Measurements from ENCODE around the gene TNFAIP1. TPM values are rescaled to one million over a fixed set of nuclear protein-coding genes. Genes with fewer than 3 reads are reported as not detected.

TNFAIP1 gene
- polyA plus RNA-seq, 1 experiment, result 51.2 TPM

DNA sequence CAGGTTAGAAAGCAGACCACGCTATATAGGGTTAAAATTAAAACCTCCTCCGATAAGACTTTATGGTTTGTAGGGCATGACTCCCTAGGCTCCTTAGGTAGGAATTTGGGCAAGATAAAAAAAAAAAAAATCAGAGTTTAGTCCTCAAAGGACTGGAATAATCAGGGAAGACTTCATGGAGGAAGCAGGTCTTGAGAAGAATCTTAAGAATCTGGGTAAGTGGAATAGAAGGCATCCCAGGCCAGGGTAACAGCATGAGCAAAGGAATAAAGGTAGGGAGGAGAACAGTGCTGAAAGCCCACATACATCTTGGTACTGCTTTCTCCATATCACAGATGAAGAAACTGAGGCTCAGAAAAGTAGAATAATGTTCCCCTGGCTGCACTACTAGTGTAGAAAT lies 55.0 kb downstream of the TNFAIP1 start:
- H3K27ac ChIP-seq (ENCODE audit: low read depth, low read length), result no peak overlapping the region
- ChIA-PET POLR2A (interaction anchor here (0.7 kb wide), 1 partner anchor 350 kb away, joined by 3 read pairs; no protein-coding TSS in a partner anchor), CTCF (no interaction called here)
- H3K27me3 ChIP-seq (ENCODE audit: control insufficient read depth, insufficient read depth, low read length), result no peaks in the 10 kb centered on the region
- no peak overlapping the region for H3K4me3 ChIP-seq (ENCODE audit: low read depth, low read length)
- TF ChIP-seq, protein P1, sequence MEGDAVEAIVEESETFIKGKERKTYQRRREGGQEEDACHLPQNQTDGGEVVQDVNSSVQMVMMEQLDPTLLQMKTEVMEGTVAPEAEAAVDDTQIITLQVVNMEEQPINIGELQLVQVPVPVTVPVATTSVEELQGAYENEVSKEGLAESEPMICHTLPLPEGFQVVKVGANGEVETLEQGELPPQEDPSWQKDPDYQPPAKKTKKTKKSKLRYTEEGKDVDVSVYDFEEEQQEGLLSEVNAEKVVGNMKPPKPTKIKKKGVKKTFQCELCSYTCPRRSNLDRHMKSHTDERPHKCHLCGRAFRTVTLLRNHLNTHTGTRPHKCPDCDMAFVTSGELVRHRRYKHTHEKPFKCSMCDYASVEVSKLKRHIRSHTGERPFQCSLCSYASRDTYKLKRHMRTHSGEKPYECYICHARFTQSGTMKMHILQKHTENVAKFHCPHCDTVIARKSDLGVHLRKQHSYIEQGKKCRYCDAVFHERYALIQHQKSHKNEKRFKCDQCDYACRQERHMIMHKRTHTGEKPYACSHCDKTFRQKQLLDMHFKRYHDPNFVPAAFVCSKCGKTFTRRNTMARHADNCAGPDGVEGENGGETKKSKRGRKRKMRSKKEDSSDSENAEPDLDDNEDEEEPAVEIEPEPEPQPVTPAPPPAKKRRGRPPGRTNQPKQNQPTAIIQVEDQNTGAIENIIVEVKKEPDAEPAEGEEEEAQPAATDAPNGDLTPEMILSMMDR (IDR thresholded peaks at IDR 0.05; ENCODE audit: low read depth, low read length), result no peak
- H3K9me3 ChIP-seq (ENCODE audit: control insufficient read depth, insufficient read depth, low read length), result no peaks in the 10 kb centered on the region
- DNase-seq (ENCODE audit: low read depth, low spot score), result no peak

- TF ChIP-seq, protein P1 (IDR thresholded peaks at IDR 0.05; ENCODE audit: low read depth, low read length), result no peak
- H3K27ac ChIP-seq (ENCODE audit: low read depth, low read length), result no peak overlapping the region
- H3K4me3 ChIP-seq (ENCODE audit: low read depth, low read length), result no peak overlapping the region
- no peaks in the 10 kb centered on the region for H3K9me3 ChIP-seq (ENCODE audit: control insufficient read depth, insufficient read depth, low read length)
- ChIA-PET POLR2A (interaction anchor here (0.7 kb wide), 1 partner anchor 350 kb away, joined by 3 read pairs; no protein-coding TSS in a partner anchor), CTCF (interaction anchor here (0.6 kb wide), 1 partner anchor 497 kb away, joined by 5 read pairs; no protein-coding TSS in a partner anchor)
- DNase-seq (ENCODE audit: low read depth, low spot score), result no peak
- H3K27me3 ChIP-seq (ENCODE audit: control insufficient read depth, insufficient read depth, low read length), result no peaks in the 10 kb centered on the region
These were observed 55.4 kb downstream of the TNFAIP1 start for GRCh38 chr17:28390984-28391383.

DNA sequence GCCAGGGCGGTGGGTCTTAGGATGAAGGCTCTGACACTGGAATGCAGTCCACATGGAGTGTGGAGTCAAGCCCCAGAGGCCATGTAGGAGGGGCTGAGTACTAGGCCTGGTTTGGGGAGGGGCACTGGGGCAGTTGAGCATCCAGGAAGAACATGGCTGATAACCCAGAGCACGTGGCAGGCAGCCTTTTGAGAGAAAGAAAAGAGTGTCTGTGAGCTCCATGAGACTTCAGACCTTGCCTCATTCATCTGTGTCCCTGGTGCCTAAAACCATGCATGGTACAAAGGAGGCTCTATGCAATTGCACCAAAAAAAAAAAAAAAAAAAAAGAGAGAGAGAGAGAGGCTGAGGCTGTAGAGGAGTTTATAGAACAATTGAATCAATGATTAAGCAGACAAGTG lies 55.8 kb downstream of the TNFAIP1 start:
- H3K27ac ChIP-seq (ENCODE audit: low read depth, low read length), result no peak overlapping the region
- DNase-seq (ENCODE audit: low read depth, low spot score), result no peak
- H3K9me3 ChIP-seq (ENCODE audit: control insufficient read depth, insufficient read depth, low read length), result no peaks in the 10 kb centered on the region
- ChIA-PET POLR2A (interaction anchor here (0.7 kb wide), 1 partner anchor 81 kb away, joined by 9 read pairs; no protein-coding TSS in a partner anchor), CTCF (interaction anchor here (0.6 kb wide), 2 partner anchors 58 to 497 kb away, joined by 3 to 5 read pairs; no protein-coding TSS in a partner anchor)
- H3K4me3 ChIP-seq (ENCODE audit: low read depth, low read length), result no peak overlapping the region
- H3K27me3 ChIP-seq (ENCODE audit: control insufficient read depth, insufficient read depth, low read length), result no peaks in the 10 kb centered on the region
- TF ChIP-seq, protein P1 (IDR thresholded peaks at IDR 0.05; ENCODE audit: low read depth, low read length), result no peak

DNA sequence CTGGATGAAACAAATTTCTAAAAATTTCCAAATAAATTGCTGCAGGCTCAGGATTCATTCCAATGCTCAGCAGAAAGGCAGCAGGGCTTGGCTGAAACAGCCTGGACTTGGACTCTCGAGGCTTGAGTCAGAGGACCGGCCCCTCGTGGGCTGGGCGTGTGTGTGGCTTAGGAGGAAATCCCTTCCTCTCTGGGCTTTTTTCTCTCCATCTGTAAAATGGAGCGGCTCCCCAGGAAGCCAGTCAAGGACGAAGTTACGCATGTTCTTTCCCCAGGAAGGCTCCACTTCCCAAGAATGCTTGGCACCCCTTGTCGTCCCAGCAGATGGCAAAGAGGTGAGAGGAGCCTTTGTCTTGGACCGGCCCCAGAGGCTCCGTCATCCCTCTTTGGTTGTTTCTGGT lies 56.9 kb downstream of the TNFAIP1 start:
- CTCF ChIA-PET, result interaction anchor here (0.6 kb wide), 1 partner anchor 338 kb away, joined by 3 read pairs; no protein-coding TSS in a partner anchor
- Histone ChIP-seq H3K4me3 (ENCODE audit: low read depth, low read length) (no peak overlapping the region), H3K27me3 (ENCODE audit: control insufficient read depth, insufficient read depth, low read length) (no peaks in the 10 kb centered on the region), H3K9me3 (ENCODE audit: control insufficient read depth, insufficient read depth, low read length) (no peaks in the 10 kb centered on the region), H3K27ac (ENCODE audit: low read depth, low read length) (no peak overlapping the region)
- no peak for DNase-seq (ENCODE audit: low read depth, low spot score)
- TF ChIP-seq, protein P1 (IDR thresholded peaks at IDR 0.05; ENCODE audit: low read depth, low read length), result no peak
- POLR2A ChIA-PET, result no interaction called here

- DNase-seq (ENCODE audit: low read depth, low spot score), result no peak
- TF ChIP-seq, protein P1 (IDR thresholded peaks at IDR 0.05; ENCODE audit: low read depth, low read length), result no peak
- Histone ChIP-seq H3K4me3 (ENCODE audit: low read depth, low read length) (no peak overlapping the region), H3K9me3 (ENCODE audit: control insufficient read depth, insufficient read depth, low read length) (no peaks in the 10 kb centered on the region), H3K27ac (ENCODE audit: low read depth, low read length) (no peak overlapping the region), H3K27me3 (ENCODE audit: control insufficient read depth, insufficient read depth, low read length) (no peaks in the 10 kb centered on the region)
- ChIA-PET POLR2A (interaction anchor here (0.6 kb wide), 1 partner anchor 212 kb away, joined by 3 read pairs; no protein-coding TSS in a partner anchor), CTCF (interaction anchor here (2.1 kb wide), 1 partner anchor 22 kb away, joined by 9 read pairs; no protein-coding TSS in a partner anchor)
These were observed 59.0 kb downstream of the TNFAIP1 start for GRCh38 chr17:28394337-28395116.

Measured in AG04450 (cell line).